GM11168 (cell line): ENCODE data around the gene FAM200C.

Experiments
- in situ Hi-C: fragments of 300-500 bp; cut with MboI; formaldehyde crosslinking; loops from one replicate; pipeline ENCODE4 v1.12.0; 2022; ENCODE audit warnings: low sequenced_read_pairs; ENCODE audit not compliant: unreplicated experiment

FAM200C gene

GRCh38 chr5:160420331-160420610, 20.4 kb upstream of the FAM200C start:
- in situ Hi-C loops = no loop called here

- in situ Hi-C loops = no loop called here
These were observed 19.8 kb upstream of the FAM200C start for GRCh38 chr5:160419458-160420330.

GRCh38 chr5:160418561-160419457, 19.0 kb upstream of the FAM200C start, which contains the start of gene SLU7:
SLU7 (minus strand) TSS chr5:160419081; CDS start chr5:160415294, 3,787 bp downstream.
- in situ Hi-C loops = no loop called here

GRCh38 chr5:160398806-160399205, 1.0 kb downstream of the FAM200C start:
- in situ Hi-C loops = no loop called here

- in situ Hi-C loops = no loop called here
These were observed 2.4 kb downstream of the FAM200C start for GRCh38 chr5:160397492-160397891.

- in situ Hi-C loops = no loop called here
These were observed 4.7 kb downstream of the FAM200C start for GRCh38 chr5:160395111-160395510.

- in situ Hi-C loops = no loop called here
These were observed 8.8 kb downstream of the FAM200C start for GRCh38 chr5:160390787-160391696.

GRCh38 chr5:160387445-160387844, 12.4 kb downstream of the FAM200C start:
- in situ Hi-C loops = no loop called here

- in situ Hi-C loops = no loop called here
These were observed 14.4 kb downstream of the FAM200C start for GRCh38 chr5:160385496-160385895.

- in situ Hi-C loops = no loop called here
These were observed 15.2 kb downstream of the FAM200C start for GRCh38 chr5:160384681-160385080.

- in situ Hi-C loops = no loop called here
These were observed 17.5 kb downstream of the FAM200C start for GRCh38 chr5:160382346-160382745.

- in situ Hi-C loops = no loop called here
These were observed 19.8 kb downstream of the FAM200C start for GRCh38 chr5:160380041-160380440.

GRCh38 chr5:160379511-160379910, 20.3 kb downstream of the FAM200C start:
- in situ Hi-C loops = no loop called here

- in situ Hi-C loops = no loop called here
These were observed 21.5 kb downstream of the FAM200C start for GRCh38 chr5:160378330-160378729.

- in situ Hi-C loops = no loop called here
These were observed 22.2 kb downstream of the FAM200C start for GRCh38 chr5:160377651-160378050.

- in situ Hi-C loops = no loop called here
These were observed 23.4 kb downstream of the FAM200C start for GRCh38 chr5:160376416-160376815.

GRCh38 chr5:160375701-160376100, 24.2 kb downstream of the FAM200C start:
- in situ Hi-C loops = no loop called here

GRCh38 chr5:160375166-160375565, 24.7 kb downstream of the FAM200C start:
- in situ Hi-C loops = no loop called here

GRCh38 chr5:160371294-160371693, 28.6 kb downstream of the FAM200C start:
- in situ Hi-C loops = no loop called here

GRCh38 chr5:160370713-160371034, 29.2 kb downstream of the FAM200C start:
- in situ Hi-C loops = no loop called here
